Fibroblast of skin of left biceps (primary cell): Measurements from ENCODE around the gene ADAM10.
A peak's percentile ranks its signal among the peaks of the same experiment; 100 is the strongest.
"Not testable (repeated sequence)": the region's sequence is repeated elsewhere in the genome, so short reads cannot be mapped to it uniquely, and the experiment has no call there.

Experiments used
- DNase-seq, 2 experiments: peaks; one replicate each; pipeline ENCODE4 v3.0.0-alpha.2; 2013; ENCODE audit warnings: low read depth in 2 of 2

Gene ADAM10, protein sequence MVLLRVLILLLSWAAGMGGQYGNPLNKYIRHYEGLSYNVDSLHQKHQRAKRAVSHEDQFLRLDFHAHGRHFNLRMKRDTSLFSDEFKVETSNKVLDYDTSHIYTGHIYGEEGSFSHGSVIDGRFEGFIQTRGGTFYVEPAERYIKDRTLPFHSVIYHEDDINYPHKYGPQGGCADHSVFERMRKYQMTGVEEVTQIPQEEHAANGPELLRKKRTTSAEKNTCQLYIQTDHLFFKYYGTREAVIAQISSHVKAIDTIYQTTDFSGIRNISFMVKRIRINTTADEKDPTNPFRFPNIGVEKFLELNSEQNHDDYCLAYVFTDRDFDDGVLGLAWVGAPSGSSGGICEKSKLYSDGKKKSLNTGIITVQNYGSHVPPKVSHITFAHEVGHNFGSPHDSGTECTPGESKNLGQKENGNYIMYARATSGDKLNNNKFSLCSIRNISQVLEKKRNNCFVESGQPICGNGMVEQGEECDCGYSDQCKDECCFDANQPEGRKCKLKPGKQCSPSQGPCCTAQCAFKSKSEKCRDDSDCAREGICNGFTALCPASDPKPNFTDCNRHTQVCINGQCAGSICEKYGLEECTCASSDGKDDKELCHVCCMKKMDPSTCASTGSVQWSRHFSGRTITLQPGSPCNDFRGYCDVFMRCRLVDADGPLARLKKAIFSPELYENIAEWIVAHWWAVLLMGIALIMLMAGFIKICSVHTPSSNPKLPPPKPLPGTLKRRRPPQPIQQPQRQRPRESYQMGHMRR

DNA sequence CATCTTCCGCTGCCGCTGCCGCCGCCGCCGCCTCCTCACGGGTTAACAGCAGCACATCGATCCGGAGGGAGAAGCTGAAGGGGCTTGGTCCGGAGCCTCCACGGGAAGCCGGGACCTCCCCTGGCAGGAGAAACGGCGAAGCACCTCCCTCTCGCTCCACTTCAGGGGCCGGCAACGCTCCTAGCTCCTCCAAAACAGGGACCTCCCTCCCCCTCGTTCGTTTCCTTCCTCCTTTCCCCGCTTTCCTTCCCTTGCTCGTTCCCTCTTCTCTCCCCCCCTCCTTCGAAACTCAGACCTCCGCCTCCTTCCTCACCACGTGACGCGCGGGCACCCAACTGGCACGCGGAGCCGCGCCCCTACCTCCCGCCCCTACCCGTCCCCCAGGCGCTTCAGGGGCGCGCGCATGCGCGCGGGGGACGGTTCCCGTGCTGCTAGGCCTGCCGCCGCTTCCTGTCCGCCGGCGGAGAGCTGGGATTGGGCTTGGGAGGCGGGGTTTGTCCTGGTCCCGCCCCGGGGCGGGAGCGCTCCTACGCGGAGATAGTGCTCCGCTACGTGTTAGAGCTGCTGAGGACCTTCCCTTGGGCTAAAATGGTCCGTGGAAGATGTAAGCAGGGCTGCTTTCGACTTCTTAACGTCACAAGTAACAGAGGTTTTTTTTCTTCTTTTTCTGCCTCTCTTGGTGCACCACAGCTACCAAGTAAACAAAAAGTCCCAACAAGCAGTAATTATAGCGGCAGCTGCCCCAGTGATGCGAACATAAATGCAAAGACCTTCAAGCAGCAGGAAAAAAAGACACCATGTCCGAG is at the start of gene ADAM10:
TSS of gene ADAM10 (minus strand) at position 176 of the 806 bp plus-strand sequence. CDS start at position 3, 173 bp downstream.
- DNase-seq: peak; percentile 98

DNA sequence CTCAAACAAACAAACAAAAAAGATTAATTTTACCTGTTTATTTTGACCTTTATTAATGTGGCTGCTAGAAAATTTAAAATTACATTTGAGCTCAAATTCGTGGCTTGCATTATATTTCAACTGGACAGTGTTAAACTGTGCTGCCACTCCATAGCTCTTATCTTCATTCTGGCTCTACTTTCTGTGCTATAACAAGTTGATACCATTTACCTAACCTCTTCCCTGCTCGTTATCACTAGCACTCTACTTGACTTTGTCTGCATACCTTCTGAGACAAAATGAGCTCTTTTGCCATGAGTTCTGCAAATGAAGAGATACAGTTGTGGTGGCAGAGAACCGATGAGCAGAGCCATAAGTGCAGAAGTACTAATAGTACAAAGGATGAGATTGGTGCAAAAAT is 48.0 kb upstream of the ADAM10 start:
- no peak for DNase-seq

DNA sequence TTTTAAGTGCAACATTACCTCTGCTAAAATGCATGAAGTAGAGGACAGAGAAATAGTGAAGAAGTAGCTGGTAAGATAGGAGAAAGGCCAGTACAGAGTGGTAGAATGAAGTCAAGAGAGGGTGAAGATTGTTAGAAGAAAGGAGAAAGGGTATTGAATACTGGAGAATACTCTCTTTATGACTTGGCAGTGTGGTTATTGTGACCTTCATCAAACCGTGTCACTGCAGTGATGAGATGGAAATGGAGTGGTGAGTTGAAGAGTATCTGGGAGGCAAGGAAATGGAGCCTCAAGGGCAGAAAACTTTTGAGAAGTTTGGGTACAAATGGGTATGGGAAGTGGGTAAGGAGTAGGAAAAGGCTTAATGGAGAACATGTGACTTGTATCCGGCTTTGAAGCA is 46.3 kb upstream of the ADAM10 start:
- no peak for DNase-seq

DNA sequence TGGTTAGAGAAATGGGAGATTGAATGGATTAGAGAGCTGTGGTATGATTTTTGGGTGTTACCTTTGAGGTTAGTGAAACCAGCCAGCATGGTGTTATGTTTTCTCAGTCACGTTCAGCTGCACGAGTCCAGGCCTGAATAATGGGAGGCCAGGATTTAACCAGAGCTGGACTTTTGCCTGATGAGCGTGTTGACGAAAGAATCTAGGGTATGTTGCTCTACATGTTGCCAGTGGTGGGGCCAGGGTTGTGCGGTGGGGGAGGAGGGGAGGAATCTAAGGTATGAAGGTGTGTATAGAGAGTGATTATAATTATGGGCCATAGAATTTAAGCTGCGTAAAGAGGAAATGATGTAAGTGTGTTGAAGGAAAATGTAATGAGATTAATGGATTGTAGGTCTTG is 44.4 kb upstream of the ADAM10 start:
- DNase-seq: no peak

DNA sequence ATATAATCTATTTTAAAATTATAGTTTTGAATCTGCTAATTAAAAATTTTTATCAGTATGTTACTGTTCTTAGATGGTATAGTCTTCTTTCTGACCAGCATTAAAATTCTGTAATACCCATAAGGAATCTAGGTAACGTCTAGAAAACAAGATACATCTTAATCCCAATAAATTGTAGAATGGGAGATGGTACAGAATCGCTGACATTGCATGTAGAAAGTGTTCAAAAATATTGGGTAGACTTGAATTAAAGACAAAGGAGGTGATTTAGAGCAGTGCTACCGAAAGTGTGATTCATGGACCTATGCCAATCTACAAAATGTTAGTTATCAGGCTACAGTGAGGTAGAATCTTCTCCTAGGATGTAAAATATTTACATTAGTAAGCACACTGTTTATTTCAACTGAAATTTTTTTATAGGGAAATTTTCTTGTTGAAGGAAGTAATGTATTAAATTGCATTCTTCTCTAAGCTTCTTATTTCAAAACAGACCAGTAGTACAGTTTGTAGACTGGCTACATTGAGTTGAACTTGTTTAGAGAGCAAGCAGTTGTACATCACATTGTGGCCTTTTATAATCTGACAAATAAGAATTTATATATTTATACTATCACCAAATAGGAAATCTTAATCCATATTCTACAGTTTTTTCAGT is 38.7 kb upstream of the ADAM10 start:
- DNase-seq: no peak

DNA sequence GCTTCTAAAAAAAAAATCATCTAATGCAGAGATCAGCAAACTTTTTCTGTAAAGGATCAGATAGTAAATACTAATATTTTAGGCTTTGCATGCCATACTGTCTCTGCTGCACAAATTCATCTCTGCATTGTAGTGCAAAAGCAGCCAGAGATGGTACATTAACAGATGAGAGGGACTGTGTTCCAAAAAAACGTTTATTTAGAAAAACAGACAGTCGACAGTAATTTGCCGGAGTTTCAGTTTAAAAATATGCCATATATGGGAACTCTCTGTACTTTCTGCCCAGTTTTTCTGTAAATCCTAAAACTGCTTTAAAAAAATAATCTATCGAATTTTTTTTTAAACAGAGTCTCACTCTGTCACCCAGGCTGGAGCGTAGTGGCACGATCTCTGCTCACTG is 35.8 kb upstream of the ADAM10 start:
- no peak for DNase-seq

DNA sequence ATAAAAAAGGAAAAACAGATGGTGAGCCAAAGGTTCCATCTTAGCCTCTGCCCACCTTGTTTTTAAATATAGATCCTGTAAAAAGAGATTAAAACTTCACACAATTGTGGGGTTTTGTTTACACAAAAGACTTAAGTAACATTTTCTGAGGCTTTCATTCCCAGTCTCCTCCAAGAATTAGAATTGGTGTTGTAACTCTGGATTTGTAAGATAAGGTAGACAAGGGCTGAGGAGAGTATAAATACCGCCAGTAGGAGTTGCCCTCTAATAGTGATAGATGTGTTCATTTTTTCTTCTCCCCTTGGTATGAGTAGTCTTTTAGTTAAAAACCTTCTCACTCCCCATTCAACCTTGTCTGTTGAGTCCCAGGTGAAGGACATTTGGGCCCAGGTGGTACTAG is 30.0 kb upstream of the ADAM10 start:
- DNase-seq: no peak

DNA sequence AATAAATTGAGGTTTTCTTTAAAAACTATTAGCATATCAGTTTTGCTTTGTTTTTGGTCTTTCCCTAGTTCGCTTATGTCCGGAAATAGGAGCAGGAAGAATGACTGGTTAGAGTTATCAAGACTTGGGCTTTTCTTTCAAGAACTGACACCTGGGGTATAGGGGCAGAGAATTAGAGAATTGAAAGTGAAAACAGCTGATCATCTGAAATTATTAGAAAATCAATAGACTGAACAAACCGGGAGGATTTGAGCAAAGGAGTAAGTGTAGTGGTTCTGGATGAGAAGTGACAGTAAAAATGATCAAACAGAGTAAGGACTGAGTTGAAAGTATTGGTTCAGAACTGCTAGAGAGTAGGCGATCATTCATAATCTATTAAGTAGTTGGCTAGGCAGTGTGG is 27.6 kb upstream of the ADAM10 start:
- DNase-seq: no peak

DNA sequence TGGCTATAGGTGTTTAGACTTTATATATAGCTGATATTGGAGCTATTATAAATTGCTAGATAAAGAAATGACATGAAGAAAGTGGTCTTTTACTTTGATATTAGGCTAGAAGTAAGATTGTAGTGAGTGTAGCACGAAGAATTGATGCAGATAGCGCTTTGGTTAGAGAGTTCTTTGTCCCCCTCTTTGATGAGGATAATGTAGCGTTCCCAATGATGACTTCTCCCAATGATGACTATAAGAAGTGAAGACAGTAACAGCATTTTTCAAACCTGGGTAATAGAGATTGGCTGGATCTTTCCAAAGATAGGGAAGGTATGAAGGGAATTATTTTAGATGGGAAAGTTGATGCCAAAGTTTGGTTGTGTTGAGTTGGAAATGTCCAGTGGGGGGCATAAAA is 25.9 kb upstream of the ADAM10 start:
- no peak for DNase-seq

DNA sequence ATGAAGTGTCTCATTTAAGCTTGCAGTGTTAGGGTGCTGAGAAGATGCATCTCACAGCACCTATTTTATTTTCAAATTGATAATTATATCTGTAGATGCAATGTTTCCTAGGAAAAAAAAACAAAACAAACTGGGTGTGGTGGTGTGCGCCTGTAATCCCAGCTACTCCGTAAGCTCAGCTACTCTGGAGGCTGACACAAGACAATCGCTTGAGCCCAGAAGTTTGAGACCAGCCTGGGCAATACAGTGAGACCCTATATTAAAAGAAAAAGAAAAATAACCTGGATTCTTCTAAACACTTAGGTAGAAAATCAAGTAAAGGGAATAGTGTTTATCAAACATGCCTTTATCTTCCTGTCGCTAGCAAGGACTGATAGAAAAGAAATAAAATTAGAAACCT is 23.5 kb upstream of the ADAM10 start:
- no peak for DNase-seq

DNA sequence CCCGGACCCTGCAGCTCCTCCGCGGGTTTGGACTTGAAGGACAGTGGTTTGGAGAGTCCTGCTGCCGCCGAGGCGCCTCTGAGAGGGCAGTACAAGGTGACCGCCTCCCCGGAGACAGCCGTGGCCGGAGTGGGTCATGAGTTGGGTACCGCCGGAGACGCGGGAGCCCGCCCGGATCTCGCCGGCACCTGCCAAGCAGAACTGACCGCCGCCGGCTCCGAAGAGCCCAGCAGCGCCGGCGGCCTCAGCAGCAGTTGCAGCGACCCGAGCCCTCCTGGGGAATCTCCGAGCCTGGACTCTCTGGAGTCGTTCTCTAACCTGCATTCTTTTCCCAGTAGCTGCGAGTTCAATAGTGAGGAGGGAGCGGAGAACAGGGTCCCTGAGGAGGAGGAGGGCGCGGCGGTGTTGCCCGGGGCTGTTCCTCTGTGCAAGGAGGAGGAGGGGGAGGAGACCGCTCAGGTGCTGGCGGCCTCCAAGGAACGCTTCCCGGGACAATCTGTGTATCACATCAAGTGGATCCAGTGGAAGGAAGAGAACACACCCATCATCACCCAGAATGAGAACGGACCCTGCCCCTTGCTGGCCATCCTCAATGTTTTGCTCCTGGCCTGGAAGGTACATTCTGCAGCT is 22.2 kb upstream of the ADAM10 start:
- no peak for DNase-seq

DNA sequence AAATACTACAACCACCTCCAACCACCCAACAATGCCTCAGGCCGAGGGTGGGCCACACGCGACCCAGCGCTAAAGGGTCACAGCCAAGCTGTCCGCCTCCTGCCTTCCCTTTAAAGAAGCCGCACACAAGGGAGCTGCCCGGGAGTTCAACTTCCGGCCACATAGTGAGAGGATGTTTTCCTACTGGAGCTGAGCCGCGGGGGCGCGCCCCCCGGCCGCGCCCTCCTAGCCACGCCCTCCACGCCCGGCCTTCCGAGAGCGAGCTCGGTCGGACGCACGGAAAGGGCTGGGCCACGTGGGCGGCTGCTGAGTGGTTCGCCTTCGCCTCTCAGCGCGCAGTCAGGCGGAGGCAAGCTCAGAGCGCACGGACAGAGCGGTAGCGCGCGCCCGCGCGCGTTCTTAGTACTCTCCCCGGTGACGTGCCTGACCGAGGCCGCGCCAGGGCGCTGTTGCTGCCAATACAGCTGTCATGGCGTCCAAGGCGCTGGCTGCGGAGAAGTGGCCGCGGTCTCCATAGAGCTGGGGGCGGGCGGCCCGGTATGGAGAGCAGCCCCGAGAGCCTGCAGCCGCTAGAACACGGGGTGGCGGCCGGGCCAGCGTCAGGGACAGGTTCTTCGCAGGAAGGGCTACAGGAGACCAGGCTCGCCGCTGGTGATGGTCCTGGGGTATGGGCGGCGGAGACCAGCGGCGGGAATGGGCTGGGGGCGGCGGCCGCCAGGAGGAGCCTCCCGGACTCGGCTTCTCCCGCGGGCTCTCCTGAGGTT is 21.5 kb upstream of the ADAM10 start, which contains the start of gene MINDY2:
TSS of gene MINDY2 (plus strand) at position 446 of the 764 bp plus-strand sequence. CDS start at position 540, 94 bp downstream.
- DNase-seq: peak; percentile 97 to 98

DNA sequence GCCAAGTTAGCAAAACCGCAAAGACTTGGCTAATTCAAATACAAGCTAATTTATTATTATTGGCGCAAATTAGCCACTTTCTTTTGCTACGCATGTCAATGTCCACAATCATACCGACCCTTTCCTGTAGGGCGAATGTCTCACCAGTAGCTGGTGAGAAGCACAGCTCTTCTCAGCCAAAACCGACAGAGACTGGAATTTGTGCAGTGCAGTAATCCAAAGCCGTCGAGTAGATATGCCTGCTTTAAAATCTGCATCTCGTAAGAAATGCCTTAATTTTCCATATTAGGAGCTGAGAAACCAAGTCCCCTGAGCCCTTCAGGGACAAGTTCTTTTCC is 21.0 kb upstream of the ADAM10 start:
- DNase-seq: peak; percentile 52 to 64

DNA sequence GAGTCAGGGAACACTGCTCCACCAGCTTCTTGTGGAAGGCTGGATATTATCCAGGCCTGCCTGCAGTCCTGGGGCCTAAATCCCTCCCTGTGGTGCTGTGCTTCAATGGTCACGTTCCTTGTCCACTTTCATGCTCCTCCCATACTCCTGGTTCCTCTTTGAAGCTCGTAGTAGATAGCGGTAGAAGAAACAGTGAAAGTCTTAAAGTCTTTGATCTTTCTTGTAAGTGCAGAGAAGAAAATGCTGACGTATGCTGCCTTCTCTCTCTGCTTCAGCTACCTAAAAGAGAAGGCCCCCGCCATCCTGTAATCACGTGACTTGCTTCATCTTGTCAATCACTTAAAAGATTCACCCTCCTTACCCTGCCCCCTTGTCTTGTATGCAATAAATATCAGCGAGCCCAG is 19.1 kb upstream of the ADAM10 start:
- DNase-seq: not testable (repeated sequence)

DNA sequence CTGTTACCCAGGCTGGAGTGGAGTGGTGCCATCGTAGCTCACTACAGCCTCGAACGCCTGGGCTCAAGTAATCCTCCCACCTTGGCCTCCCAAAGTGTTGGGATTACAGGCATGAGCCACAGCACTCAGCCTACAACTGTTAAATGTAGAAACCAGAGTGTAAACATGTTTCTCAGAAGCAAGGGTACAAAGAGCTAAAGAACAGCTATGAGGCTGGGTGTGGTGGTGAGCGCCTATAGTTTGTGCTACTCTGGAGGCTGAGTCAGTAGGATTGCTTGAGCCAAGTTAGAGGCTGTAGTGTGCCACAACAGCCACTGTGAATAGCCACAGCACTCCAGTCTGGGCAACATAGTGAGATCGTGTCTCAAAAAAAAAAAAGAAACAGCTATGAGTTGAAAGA is 16.8 kb upstream of the ADAM10 start:
- DNase-seq: no peak

DNA sequence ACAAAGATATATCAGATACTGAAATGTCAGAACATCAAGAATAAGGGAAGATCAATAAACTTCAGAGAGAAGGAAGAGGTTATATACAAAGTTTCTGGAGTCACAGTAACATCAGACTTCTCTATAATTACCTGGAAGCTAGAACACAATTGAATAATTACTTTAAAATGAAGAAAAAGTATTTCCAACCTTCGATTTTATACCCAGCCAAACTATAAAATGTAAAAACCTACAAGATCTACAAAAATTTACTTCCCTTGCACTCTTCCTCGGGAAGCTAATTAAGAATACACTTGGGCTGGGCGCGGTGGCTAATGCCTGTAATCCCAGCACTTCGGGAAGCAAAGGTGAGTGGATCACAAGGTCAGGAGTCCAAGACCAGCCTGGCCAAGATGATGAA is 15.0 kb upstream of the ADAM10 start:
- DNase-seq: no peak

DNA sequence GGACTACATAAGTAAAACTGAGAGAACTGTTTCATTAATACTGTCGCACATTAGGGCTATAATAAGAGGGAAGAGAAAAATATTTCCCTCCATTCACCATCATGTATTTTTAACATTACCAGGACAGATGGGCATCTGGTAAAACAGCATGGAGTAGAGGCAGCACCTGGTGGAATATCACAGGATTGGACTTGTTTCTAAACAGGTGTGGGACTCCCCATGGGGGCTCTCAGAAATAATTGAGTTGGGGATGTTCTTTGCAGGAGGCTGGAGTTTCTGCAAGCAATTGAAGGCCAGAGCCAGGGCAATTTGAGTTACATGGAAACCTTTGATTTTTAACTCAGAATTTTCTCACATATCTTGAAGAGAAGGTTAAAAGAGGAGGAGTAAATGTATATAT is 13.2 kb upstream of the ADAM10 start:
- no peak for DNase-seq

DNA sequence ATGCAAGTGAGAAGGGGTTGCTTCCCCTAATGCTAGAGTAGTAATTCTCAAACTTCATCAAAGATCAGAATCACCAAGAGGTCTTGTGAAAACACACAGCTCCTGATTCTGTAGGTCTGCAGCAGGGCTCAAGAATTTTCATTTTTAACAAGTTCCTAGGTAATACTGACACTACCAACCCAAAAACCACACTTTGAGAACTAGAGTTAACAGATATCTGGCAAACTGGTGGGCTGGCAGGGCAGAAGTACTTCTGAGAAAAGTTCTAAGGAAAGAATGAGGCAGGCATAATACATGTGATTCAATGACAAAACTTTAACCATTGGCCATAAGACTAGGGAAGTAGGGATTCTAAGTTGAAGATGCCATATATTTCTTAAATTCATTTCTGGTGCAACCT is 12.8 kb upstream of the ADAM10 start:
- no peak for DNase-seq

DNA sequence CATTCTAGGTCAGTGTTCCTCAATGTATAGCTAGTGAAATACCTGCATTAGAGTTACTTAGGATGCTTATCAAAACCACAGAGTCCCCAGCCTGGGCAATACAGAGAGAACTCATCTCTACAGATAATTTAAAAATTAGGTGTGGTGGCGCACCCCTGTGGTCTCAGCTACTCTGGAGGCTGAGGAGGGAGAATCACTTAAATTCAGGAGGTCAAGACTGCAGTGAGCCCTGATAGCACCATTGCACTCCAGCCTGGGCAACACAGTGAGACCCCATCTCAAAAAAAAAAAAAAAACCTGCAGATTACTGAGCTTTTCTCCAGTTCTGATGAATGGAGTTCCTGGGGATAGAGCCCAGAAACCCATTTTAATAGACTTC is 11.5 kb upstream of the ADAM10 start:
- DNase-seq: no peak

DNA sequence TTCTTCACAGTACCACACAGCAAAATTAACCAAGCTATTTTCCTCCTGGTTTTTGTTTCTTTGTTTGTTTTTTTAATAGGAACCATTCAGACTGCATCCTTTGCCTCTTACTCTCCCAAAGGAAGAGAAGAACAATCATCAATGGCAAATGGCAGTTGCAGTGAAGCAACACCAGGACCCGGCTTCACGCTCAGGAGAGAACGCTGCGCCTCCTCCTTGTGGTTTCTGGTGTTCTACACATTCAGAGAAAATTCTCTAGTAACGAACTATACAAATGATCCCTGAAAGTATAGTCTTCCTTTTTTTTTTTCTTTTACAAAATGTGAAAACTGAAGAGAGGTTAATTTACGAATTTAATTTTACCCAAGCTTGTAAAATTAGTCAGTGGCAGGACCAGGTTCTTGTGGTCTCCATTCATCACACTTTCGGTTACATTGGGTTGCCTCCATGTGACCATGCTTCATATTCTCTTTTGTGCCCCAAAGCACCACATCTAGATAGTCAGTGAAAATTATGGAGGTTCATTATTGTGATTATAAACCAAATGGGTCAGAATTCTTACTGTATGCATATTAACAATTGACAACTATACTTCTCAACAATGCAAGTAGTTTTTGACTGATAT is 11.0 kb upstream of the ADAM10 start:
- no peak for DNase-seq
